Loucy (cell line): ENCODE measurements around the gene FLT3.

Source experiments
- CTCF ChIP-seq: fragments of 200-600 bp; sonication (generic); conservative IDR thresholded peaks from 2 replicates; pipeline ENCODE4 v1.5.1; 2014; ENCODE audit warnings: mild to moderate bottlenecking, antibody characterized with exemption, low read length
- EZH2phosphoT487 ChIP-seq: fragments of 200-600 bp; IDR thresholded peaks from 2 replicates; pipeline ENCODE4 v1.6.1; 2018; ENCODE audit warnings: antibody characterized with exemption, mild to moderate bottlenecking, moderate library complexity, borderline replicate concordance

- TF ChIP-seq CTCF, result no peak
- TF ChIP-seq EZH2phosphoT487, result no peak
Measured at GRCh38 chr13:28043224-28043623, 57.2 kb downstream of the FLT3 start.
